ENCODE results near the gene MOV10L1. TPM values are rescaled to one million over a fixed set of nuclear protein-coding genes. Genes with fewer than 3 reads are reported as not detected.
"Not testable (repeated sequence)": the region's sequence is repeated elsewhere in the genome, so short reads cannot be mapped to it uniquely, and the experiment has no call there.

The MOV10L1 gene
- total RNA-seq, 1 donor from 2014 or later = 0.10 TPM

GRCh38 chr22:50136581-50137015 is 46.8 kb downstream of the MOV10L1 start:
- H3K27ac Mint-ChIP-seq = no peak overlapping the region

GRCh38 chr22:50137277-50137676 is 47.5 kb downstream of the MOV10L1 start:
- H3K36me3 Mint-ChIP-seq; H3K27me3 Mint-ChIP-seq; H3K4me3 Mint-ChIP-seq; H3K9me3 Mint-ChIP-seq; H3K27ac Mint-ChIP-seq; DNase-seq (ENCODE audit: extremely low spot score, unreplicated experiment): not testable (repeated sequence)
- peaks cover 12% of the 10 kb centered on the region for H3K4me1 Mint-ChIP-seq (ENCODE audit: unreplicated experiment)

More at GRCh38 chr22:50136581-50137015, 46.8 kb downstream of the MOV10L1 start:
- H3K9me3 Mint-ChIP-seq = no peaks in the 10 kb centered on the region
- H3K4me1 Mint-ChIP-seq (ENCODE audit: unreplicated experiment) = peaks cover 6% of the 10 kb centered on the region
- no peak for TF ChIP-seq CTCF (conservative IDR thresholded peaks at IDR 0.05)
- H3K36me3 Mint-ChIP-seq = no peaks in the 10 kb centered on the region
- no peak overlapping the region for H3K4me3 Mint-ChIP-seq
- H3K27me3 Mint-ChIP-seq = peaks cover 3% of the 10 kb centered on the region
- no peak for DNase-seq (ENCODE audit: extremely low spot score, unreplicated experiment)

DNA sequence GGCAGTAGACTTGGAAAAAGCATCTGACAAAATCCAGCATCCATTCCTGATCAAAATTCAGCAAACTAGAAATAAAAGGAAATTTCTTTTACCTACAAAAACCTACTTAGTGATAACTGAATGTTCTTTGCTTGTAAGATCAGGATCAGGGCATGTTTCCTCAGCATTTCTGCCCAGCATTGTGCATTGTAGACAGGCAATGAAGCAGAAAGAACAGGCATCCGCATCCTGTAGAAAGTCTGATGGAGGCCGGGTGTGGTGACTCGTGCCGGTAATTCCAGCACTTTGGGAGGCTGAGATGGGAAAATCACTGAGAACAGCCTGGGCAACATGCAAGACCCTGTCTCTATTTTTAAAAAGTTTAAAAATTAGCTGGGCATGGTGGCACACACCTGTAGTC is 48.2 kb downstream of the MOV10L1 start:
- peaks cover 13% of the 10 kb centered on the region for H3K4me1 Mint-ChIP-seq (ENCODE audit: unreplicated experiment)
- H3K9me3 Mint-ChIP-seq = no peaks in the 10 kb centered on the region
- no peak overlapping the region for H3K4me3 Mint-ChIP-seq
- no peaks in the 10 kb centered on the region for H3K36me3 Mint-ChIP-seq
- peaks cover 6% of the 10 kb centered on the region for H3K27me3 Mint-ChIP-seq
- TF ChIP-seq CTCF (conservative IDR thresholded peaks at IDR 0.05) = no peak
- H3K27ac Mint-ChIP-seq = no peak overlapping the region
- DNase-seq (ENCODE audit: extremely low spot score, unreplicated experiment) = no peak

GRCh38 chr22:50138988-50139387 is 49.2 kb downstream of the MOV10L1 start:
- H3K27ac Mint-ChIP-seq = no peak overlapping the region
- H3K4me1 Mint-ChIP-seq (ENCODE audit: unreplicated experiment) = peaks cover 13% of the 10 kb centered on the region
- H3K4me3 Mint-ChIP-seq = no peak overlapping the region
- no peak for DNase-seq (ENCODE audit: extremely low spot score, unreplicated experiment)
- H3K9me3 Mint-ChIP-seq = no peaks in the 10 kb centered on the region
- TF ChIP-seq CTCF (conservative IDR thresholded peaks at IDR 0.05) = no peak
- peaks cover 8% of the 10 kb centered on the region for H3K27me3 Mint-ChIP-seq
- H3K36me3 Mint-ChIP-seq = no peaks in the 10 kb centered on the region

DNA sequence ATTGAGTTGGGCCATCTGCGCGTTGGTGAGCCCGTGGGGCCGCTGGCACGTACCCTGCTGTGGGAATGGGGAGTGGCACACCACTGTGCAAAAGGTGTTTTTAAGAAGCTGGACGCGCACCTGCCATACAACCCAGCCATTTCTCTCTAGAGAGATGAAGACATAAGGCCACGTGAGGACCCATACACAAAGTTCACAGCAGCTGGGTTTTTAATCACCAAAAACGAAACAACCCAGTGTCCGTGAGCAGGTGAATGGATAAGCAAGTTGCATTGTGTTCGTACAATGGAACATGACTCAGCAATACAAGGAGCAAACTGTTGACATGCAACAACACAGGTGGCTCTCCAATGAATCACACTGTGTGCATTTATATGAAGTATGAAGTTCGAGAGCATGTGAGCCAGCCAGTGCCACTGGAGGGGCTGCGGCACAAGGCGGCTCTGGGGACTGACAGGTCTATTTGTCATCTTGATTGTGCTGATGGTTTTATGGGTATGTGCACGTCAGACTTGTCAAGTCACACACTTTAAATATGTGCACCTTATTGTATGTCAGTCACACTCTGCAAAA is 50.1 kb downstream of the MOV10L1 start:
- Mint-ChIP-seq H3K9me3 (no peaks in the 10 kb centered on the region), H3K4me1 (ENCODE audit: unreplicated experiment) (peaks cover 13% of the 10 kb centered on the region), H3K27ac (no peak overlapping the region), H3K36me3 (no peaks in the 10 kb centered on the region), H3K4me3 (no peak overlapping the region), H3K27me3 (peaks cover 8% of the 10 kb centered on the region)
- DNase-seq (ENCODE audit: extremely low spot score, unreplicated experiment) = no peak
- TF ChIP-seq CTCF (conservative IDR thresholded peaks at IDR 0.05) = no peak

DNA sequence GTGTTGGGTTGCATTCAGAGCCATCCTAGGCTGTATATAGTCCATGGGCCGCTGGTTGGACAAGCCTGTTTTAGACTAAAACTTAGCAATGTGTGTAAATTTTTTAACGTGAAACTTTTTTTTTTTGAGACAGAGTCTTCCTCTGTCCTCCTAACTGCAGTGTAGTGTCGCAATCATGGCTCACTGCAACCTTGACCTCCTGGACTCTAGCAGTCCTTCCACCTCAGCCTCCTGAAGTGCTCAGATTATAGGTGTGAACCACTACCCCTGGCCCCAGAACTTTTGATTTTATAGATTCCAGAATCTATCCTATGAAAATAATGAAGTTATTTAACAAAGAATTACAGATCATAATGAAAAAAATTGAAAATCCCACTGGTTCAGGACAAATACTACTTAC is 50.8 kb downstream of the MOV10L1 start:
- Mint-ChIP-seq H3K4me3 (no peak overlapping the region), H3K36me3 (no peaks in the 10 kb centered on the region), H3K4me1 (ENCODE audit: unreplicated experiment) (peaks cover 17% of the 10 kb centered on the region), H3K27ac (no peak overlapping the region), H3K9me3 (no peaks in the 10 kb centered on the region), H3K27me3 (peaks cover 12% of the 10 kb centered on the region)
- no peak for TF ChIP-seq CTCF (conservative IDR thresholded peaks at IDR 0.05)
- DNase-seq (ENCODE audit: extremely low spot score, unreplicated experiment) = no peak
